BJ (cell line): ENCODE data around the gene PRKG2. TPM values are rescaled to one million over a fixed set of nuclear protein-coding genes. Genes with fewer than 3 reads are reported as not detected.

Experiments
- CTCF ChIA-PET: fragments of 350-600 bp; formaldehyde crosslinking; extraction: SDS; loops from one replicate; lab custom pipeline; 2021; ENCODE audit warnings: antibody characterized with exemption, inconsistent platforms; lab: Yijun Ruan, JAX
- POLR2A ChIA-PET: fragments of 300-600 bp; sonication (Branson Sonifier 250); formaldehyde crosslinking; extraction: SDS; loops from one replicate; lab custom pipeline; 2021; ENCODE audit warnings: antibody characterized with exemption; lab: Charles Lee
- DNase-seq: peaks from one replicate; pipeline ENCODE4 v3.0.0-alpha.2; 2011; ENCODE audit warnings: low read depth
- H3K27me3 ChIP-seq: 2 replicates; pipeline ENCODE4 v1.6.0; 2011; ENCODE audit warnings: low read length; ENCODE audit not compliant: control insufficient read depth, insufficient read depth
- H3K36me3 ChIP-seq: 2 replicates; pipeline ENCODE4 v1.5.1; 2011; ENCODE audit warnings: low read length; ENCODE audit not compliant: control insufficient read depth, insufficient read depth
- H3K4me3 ChIP-seq: 2 replicates; pipeline ENCODE4 v1.5.1; 2011; ENCODE audit warnings: low read depth, mild to moderate bottlenecking, control low read depth, low read length
- CTCF ChIP-seq: IDR thresholded peaks from 2 replicates; pipeline ENCODE4 v1.5.1; 2011; ENCODE audit warnings: low read depth, mild to moderate bottlenecking, control low read depth, inconsistent platforms, low read length, moderate library complexity; ENCODE audit not compliant: insufficient read depth
- polyA plus RNA-seq: library from polyadenylated mRNA; depleted of rRNA; stranded (reverse); fragments of >200 nt; gene quantifications from 2 replicates; pipeline ENCODE4 v1.2.3, GENCODE V29; 2011

The PRKG2 gene
- polyA plus RNA-seq, 1 experiment: 0.16 TPM

DNA sequence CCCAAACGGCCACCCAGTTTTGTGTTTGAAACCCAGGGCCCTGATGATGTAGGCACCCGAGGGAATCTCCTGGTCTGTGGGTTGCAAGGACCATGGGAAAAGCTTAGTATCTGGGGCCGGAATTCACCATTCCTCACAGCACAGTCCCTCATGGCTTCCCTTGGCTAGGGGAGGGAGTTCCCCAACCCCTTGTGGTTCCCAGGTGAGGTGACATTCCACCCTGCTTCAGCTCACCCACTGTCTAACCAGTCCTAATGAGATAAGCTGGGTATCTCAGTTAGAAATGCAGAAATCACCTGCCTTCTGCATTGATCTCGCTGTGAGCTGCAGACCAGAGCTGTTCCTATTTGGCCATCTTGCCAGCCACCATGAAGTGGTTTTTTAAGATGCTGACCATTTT is 84.0 kb downstream of the PRKG2 start:
- H3K4me3 ChIP-seq: no peak overlapping the region
- H3K27me3 ChIP-seq: no peaks in the 10 kb centered on the region
- H3K36me3 ChIP-seq: no peaks in the 10 kb centered on the region
- ChIA-PET CTCF (no interaction called here), POLR2A (no interaction called here)
- TF ChIP-seq CTCF: no peak
- no peak for DNase-seq

DNA sequence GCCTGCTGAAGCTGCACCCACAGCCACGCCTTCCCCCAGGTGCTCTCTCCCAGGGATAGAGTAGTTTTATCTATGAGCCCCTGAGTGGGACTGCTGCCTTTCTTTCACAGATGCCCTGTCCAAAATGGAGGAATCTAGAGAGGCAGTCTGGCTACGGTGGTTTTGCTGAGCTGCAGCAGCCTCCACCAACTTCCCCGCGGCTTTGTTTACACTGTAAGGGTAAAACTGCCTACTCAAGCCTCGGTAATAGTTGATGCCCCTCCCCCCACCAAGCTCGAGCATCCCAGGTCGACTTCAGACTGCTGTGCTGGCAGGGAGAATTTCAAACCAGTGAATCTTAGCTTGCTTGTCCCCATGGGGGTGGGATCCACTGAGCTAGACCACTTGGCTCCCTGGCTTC is 84.5 kb downstream of the PRKG2 start:
- CTCF ChIA-PET: no interaction called here
- H3K36me3 ChIP-seq: no peaks in the 10 kb centered on the region
- no peaks in the 10 kb centered on the region for H3K27me3 ChIP-seq
- no peak for TF ChIP-seq CTCF
- POLR2A ChIA-PET: no interaction called here
- H3K4me3 ChIP-seq: no peak overlapping the region
- DNase-seq: no peak

- CTCF ChIA-PET: interaction anchor here (1.0 kb wide), 1 partner anchor 9 kb away, joined by 3 read pairs; no protein-coding TSS in a partner anchor
- H3K4me3 ChIP-seq: no peak overlapping the region
- TF ChIP-seq CTCF: no peak
Measured at GRCh38 chr4:81120055-81120454, 95.0 kb downstream of the PRKG2 start.

GRCh38 chr4:81118086-81118485 is 96.9 kb downstream of the PRKG2 start:
- CTCF ChIA-PET: no interaction called here

More at GRCh38 chr4:81120055-81120454, 95.0 kb downstream of the PRKG2 start:
- H3K27me3 ChIP-seq: no peaks in the 10 kb centered on the region
- POLR2A ChIA-PET: no interaction called here
- no peaks in the 10 kb centered on the region for H3K36me3 ChIP-seq
- no peak for DNase-seq

GRCh38 chr4:81116566-81116965 is 98.5 kb downstream of the PRKG2 start:
- ChIA-PET POLR2A (no interaction called here), CTCF (no interaction called here)
- Histone ChIP-seq H3K27me3 (no peaks in the 10 kb centered on the region), H3K36me3 (no peaks in the 10 kb centered on the region), H3K4me3 (no peak overlapping the region)
- DNase-seq: no peak
- TF ChIP-seq CTCF: no peak

More at GRCh38 chr4:81118086-81118485, 96.9 kb downstream of the PRKG2 start:
- POLR2A ChIA-PET: no interaction called here
- no peak for DNase-seq
- TF ChIP-seq CTCF: no peak
- H3K36me3 ChIP-seq: no peaks in the 10 kb centered on the region
- no peaks in the 10 kb centered on the region for H3K27me3 ChIP-seq
- H3K4me3 ChIP-seq: no peak overlapping the region
